Neural cell (in vitro differentiated cells): ENCODE results near the gene FCAMR.

Experiments used
- CTCF ChIP-seq: fragments of 450-650 bp; IDR thresholded peaks from 2 replicates; pipeline ENCODE4 v1.5.1; 2014; ENCODE audit warnings: antibody characterized with exemption, mild to moderate bottlenecking, moderate library complexity; ENCODE audit not compliant: poor library complexity, severe bottlenecking
- EP300 ChIP-seq: fragments of 450-650 bp; conservative IDR thresholded peaks from 2 replicates; pipeline ENCODE4 v1.6.1; 2014; ENCODE audit warnings: antibody characterized with exemption, mild to moderate bottlenecking, moderate library complexity; ENCODE audit not compliant: poor library complexity, severe bottlenecking
- EZH2 ChIP-seq: fragments of 200-600, 300-800 bp; shearing (Covaris generic), sonication (generic); IDR thresholded peaks from 2 replicates; pipeline ENCODE4 v1.6.1; 2014; ENCODE audit warnings: antibody characterized with exemption, low read length, borderline replicate concordance, mild to moderate bottlenecking; ENCODE audit not compliant: insufficient read depth, poor library complexity, severe bottlenecking
- MXI1 ChIP-seq: fragments of 450-650 bp; conservative IDR thresholded peaks from 2 replicates; pipeline ENCODE4 v1.6.1; 2014; ENCODE audit warnings: antibody characterized with exemption, mild to moderate bottlenecking; ENCODE audit not compliant: poor library complexity, severe bottlenecking
- POLR2AphosphoS5 ChIP-seq: IDR thresholded peaks from 2 replicates; pipeline ENCODE4 v1.6.1; 2012
- SMC3 ChIP-seq: fragments of 450-650 bp; conservative IDR thresholded peaks from 2 replicates; pipeline ENCODE4 v1.6.1; 2014; ENCODE audit warnings: antibody characterized with exemption, mild to moderate bottlenecking, moderate library complexity; ENCODE audit not compliant: poor library complexity
- TAF1 ChIP-seq: IDR thresholded peaks from 2 replicates; pipeline ENCODE4 v1.6.1; 2012; ENCODE audit warnings: low read depth
- TF ChIP-seq, protein P1 (sequence below): IDR thresholded peaks from 2 replicates; pipeline ENCODE4 v1.6.1; 2012; ENCODE audit warnings: borderline replicate concordance

GRCh38 chr1:207013321-207014085, 43.2 kb upstream of the FCAMR start:
- TF ChIP-seq CTCF = no peak
- TF ChIP-seq EP300 = no peak
- no peak for TF ChIP-seq MXI1
- no peak for TF ChIP-seq POLR2AphosphoS5
- TF ChIP-seq SMC3 = no peak
- TF ChIP-seq TAF1 = no peak
- no peak for TF ChIP-seq EZH2
- TF ChIP-seq, protein P1, sequence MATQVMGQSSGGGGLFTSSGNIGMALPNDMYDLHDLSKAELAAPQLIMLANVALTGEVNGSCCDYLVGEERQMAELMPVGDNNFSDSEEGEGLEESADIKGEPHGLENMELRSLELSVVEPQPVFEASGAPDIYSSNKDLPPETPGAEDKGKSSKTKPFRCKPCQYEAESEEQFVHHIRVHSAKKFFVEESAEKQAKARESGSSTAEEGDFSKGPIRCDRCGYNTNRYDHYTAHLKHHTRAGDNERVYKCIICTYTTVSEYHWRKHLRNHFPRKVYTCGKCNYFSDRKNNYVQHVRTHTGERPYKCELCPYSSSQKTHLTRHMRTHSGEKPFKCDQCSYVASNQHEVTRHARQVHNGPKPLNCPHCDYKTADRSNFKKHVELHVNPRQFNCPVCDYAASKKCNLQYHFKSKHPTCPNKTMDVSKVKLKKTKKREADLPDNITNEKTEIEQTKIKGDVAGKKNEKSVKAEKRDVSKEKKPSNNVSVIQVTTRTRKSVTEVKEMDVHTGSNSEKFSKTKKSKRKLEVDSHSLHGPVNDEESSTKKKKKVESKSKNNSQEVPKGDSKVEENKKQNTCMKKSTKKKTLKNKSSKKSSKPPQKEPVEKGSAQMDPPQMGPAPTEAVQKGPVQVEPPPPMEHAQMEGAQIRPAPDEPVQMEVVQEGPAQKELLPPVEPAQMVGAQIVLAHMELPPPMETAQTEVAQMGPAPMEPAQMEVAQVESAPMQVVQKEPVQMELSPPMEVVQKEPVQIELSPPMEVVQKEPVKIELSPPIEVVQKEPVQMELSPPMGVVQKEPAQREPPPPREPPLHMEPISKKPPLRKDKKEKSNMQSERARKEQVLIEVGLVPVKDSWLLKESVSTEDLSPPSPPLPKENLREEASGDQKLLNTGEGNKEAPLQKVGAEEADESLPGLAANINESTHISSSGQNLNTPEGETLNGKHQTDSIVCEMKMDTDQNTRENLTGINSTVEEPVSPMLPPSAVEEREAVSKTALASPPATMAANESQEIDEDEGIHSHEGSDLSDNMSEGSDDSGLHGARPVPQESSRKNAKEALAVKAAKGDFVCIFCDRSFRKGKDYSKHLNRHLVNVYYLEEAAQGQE = no peak
